HL-60 (cell line): Measurements from ENCODE around the gene VTA1.
"Not testable (repeated sequence)": the region's sequence is repeated elsewhere in the genome, so short reads cannot be mapped to it uniquely, and the experiment has no call there.

Experiments used
- DNase-seq, 2 experiments: peaks; one replicate each; pipeline ENCODE4 v3.0.0-alpha.2; 2010 to 2020; ENCODE audit warnings: low read depth in 1 of 2, low spot score in 1 of 2
- H3K27ac ChIP-seq: fragments of 250-450 bp; sonication (Bioruptor Pico); replicated peaks from 2 replicates; pipeline ENCODE4 v1.5.1; 2020; ENCODE audit warnings: mild to moderate bottlenecking, moderate library complexity
- H3K27me3 ChIP-seq: fragments of 250-450 bp; sonication (Bioruptor Pico); 2 replicates; pipeline ENCODE4 v1.5.1; 2021; ENCODE audit warnings: mild to moderate bottlenecking, moderate library complexity; ENCODE audit not compliant: insufficient read depth, poor library complexity, severe bottlenecking
- H3K4me3 ChIP-seq: replicated peaks from 2 replicates; pipeline ENCODE4 v1.5.1; 2011; ENCODE audit warnings: mild to moderate bottlenecking, control low read depth, low read length; ENCODE audit not compliant: insufficient read depth
- CTCF ChIP-seq: IDR thresholded peaks from one replicate; pipeline ENCODE4 v1.5.1; 2011; ENCODE audit warnings: low read length, control low read depth, inconsistent platforms; ENCODE audit not compliant: insufficient read depth
- GABPA ChIP-seq: IDR thresholded peaks from 2 replicates; pipeline ENCODE4 v1.6.1; 2012; ENCODE audit warnings: low read depth
- POLR2AphosphoS5 ChIP-seq: IDR thresholded peaks from 2 replicates; pipeline ENCODE4 v1.6.1; 2012; ENCODE audit warnings: low read depth
- REST ChIP-seq: IDR thresholded peaks from 2 replicates; pipeline ENCODE4 v1.6.1; 2012; ENCODE audit warnings: low read depth; ENCODE audit not compliant: insufficient replicate concordance
- SPI1 ChIP-seq: IDR thresholded peaks from 2 replicates; pipeline ENCODE4 v1.6.1; 2012; ENCODE audit warnings: low read depth, mild to moderate bottlenecking, borderline replicate concordance

VTA1 gene

GRCh38 chr6:142130814-142131213 lies 16.2 kb upstream of the VTA1 start:
- Histone ChIP-seq H3K4me3 (no peak overlapping the region), H3K27ac (no peak overlapping the region), H3K27me3 (no peaks in the 10 kb centered on the region)
- no peak for TF ChIP-seq GABPA
- TF ChIP-seq SPI1 = no peak
- no peak for TF ChIP-seq CTCF
- no peak for TF ChIP-seq REST
- no peak for TF ChIP-seq POLR2AphosphoS5
- DNase-seq = no peak

GRCh38 chr6:142132625-142133024 lies 14.4 kb upstream of the VTA1 start, which contains the start of gene GJE1:
GJE1 (plus strand) TSS chr6:142132925; CDS start chr6:142133159, 234 bp downstream.
- DNase-seq = no peak
- no peak for TF ChIP-seq SPI1
- no peak for TF ChIP-seq REST
- no peak for TF ChIP-seq POLR2AphosphoS5
- no peak for TF ChIP-seq GABPA
- no peak for TF ChIP-seq CTCF
- no peak within 1 kb of the TSS for H3K4me3 ChIP-seq
- no peaks in the 10 kb centered on the region for H3K27me3 ChIP-seq
- H3K27ac ChIP-seq = no peak within 1 kb of the TSS

GRCh38 chr6:142138876-142139275 lies 8.2 kb upstream of the VTA1 start:
- DNase-seq = no peak
- TF ChIP-seq CTCF (no peak), GABPA (no peak), SPI1 (no peak), POLR2AphosphoS5 (no peak), REST (no peak)
- H3K27ac ChIP-seq = no peak overlapping the region
- H3K4me3 ChIP-seq = no peak overlapping the region
- H3K27me3 ChIP-seq = no peaks in the 10 kb centered on the region

- H3K4me3 ChIP-seq, H3K27me3 ChIP-seq, H3K27ac ChIP-seq, DNase-seq: not testable (repeated sequence)
Measured at GRCh38 chr6:142141531-142141930, 5.5 kb upstream of the VTA1 start.
